Brain microvascular endothelial cell (primary cell): ENCODE measurements around the gene TRIML1.

Source experiments
- DNase-seq: peaks from one replicate; pipeline ENCODE4 v3.0.0-alpha.2; 2020
- H3K27ac ChIP-seq: fragments of 250-450 bp; sonication (Bioruptor Pico); 2 replicates; pipeline ENCODE4 v1.5.1; 2020; ENCODE audit warnings: mild to moderate bottlenecking, moderate library complexity
- H3K27me3 ChIP-seq: fragments of 250-450 bp; sonication (Bioruptor Pico); replicated peaks from 2 replicates; pipeline ENCODE4 v1.5.1; 2020; ENCODE audit warnings: mild to moderate bottlenecking
- H3K36me3 ChIP-seq: fragments of 250-450 bp; sonication (Bioruptor Pico); replicated peaks from 2 replicates; pipeline ENCODE4 v1.5.1; 2020; ENCODE audit warnings: mild to moderate bottlenecking
- H3K4me3 ChIP-seq: 2 replicates; pipeline ENCODE4 v1.5.1; 2011; ENCODE audit warnings: low read depth, mild to moderate bottlenecking, control low read depth, low read length, moderate library complexity
- CTCF ChIP-seq: IDR thresholded peaks from 2 replicates; pipeline ENCODE4 v1.5.1; 2011; ENCODE audit warnings: low read depth, mild to moderate bottlenecking, moderate library complexity, low read length, control low read depth, inconsistent platforms; ENCODE audit errors: missing control alignments
- in situ Hi-C: cut with HindIII; loops from 2 replicates; pipeline ENCODE4 v1.10.0; 2017; ENCODE audit warnings: low sequenced_read_pairs, low pct_ligation_motif_present

Gene TRIML1

DNA sequence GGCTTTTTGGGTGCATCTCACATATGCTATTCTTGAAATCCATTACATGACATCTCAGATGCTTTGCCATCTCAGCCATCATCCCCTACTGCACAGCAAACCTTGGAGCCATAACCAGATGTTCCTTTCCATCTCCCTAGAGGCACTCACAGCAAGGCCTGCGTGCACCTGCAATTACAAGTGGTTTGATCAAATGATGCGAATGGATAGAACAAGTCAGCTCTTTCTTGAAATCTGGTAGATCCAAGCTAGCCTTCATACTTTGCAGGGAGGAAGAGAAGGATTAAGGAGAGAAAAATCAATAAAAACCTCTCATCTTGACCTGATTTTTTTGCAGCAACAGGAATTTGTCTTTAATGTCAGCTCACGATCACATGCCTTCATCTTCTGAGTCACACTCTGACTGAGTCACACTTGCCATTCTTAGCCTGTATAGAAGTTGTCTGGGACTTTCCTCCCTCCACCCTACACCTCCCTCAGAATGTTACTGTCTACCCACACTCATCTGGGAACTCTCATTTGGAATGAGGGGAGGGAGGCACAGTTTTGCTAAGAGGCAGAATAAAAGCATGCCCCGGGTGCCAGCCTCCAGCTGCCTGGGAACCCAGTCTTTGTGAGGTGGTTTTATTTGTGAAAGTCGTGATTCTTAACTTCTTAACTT is 11.9 kb upstream of the TRIML1 start:
- peak overlapping the region; percentile 58 for H3K27ac ChIP-seq
- H3K36me3 ChIP-seq: no peaks in the 10 kb centered on the region
- peak; percentile 92 for DNase-seq
- no peak overlapping the region for H3K4me3 ChIP-seq
- TF ChIP-seq CTCF: no peak
- in situ Hi-C loops: no loop called here
- H3K27me3 ChIP-seq: no peaks in the 10 kb centered on the region

- DNase-seq: no peak
- in situ Hi-C loops: no loop called here
- H3K36me3 ChIP-seq: no peaks in the 10 kb centered on the region
- peak; percentile 16 for TF ChIP-seq CTCF
- H3K27me3 ChIP-seq: no peaks in the 10 kb centered on the region
- no peak overlapping the region for H3K27ac ChIP-seq
- no peak overlapping the region for H3K4me3 ChIP-seq
Observed at GRCh38 chr4:188130355-188130754, 8.9 kb upstream of the TRIML1 start.

DNA sequence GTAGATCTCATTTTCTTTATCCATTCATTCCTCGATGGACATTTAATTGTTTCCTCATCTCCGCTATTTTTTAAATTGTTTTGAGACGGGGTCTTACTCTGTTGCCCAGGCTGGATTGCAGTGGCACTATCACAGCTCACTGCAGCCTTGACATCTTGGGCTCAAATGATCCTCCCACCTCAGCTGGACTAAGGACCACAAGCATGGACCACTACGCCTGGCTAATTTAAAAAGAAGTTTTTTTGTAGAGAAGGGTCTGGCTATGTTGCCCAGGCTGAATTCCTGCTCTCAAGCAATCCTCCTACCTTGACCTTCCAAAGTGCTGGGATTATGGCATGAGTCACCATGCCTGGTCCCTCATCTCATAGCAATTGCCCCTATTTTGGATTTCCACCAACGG is 7.0 kb upstream of the TRIML1 start:
- no peaks in the 10 kb centered on the region for H3K27me3 ChIP-seq
- DNase-seq: no peak
- H3K36me3 ChIP-seq: no peaks in the 10 kb centered on the region
- in situ Hi-C loops: no loop called here
- no peak for TF ChIP-seq CTCF
- no peak overlapping the region for H3K27ac ChIP-seq
- no peak overlapping the region for H3K4me3 ChIP-seq

- DNase-seq: peak; percentile 59
- Histone ChIP-seq H3K4me3 (no peak overlapping the region), H3K27me3 (no peaks in the 10 kb centered on the region), H3K36me3 (no peaks in the 10 kb centered on the region), H3K27ac (no peak overlapping the region)
- in situ Hi-C loops: no loop called here
- TF ChIP-seq CTCF: no peak
Observed at GRCh38 chr4:188138227-188138626, 1.0 kb upstream of the TRIML1 start.

- no peaks in the 10 kb centered on the region for H3K36me3 ChIP-seq
- peak; percentile 30 for DNase-seq
- H3K27ac ChIP-seq: no peak overlapping the region
- in situ Hi-C loops: no loop called here
- H3K4me3 ChIP-seq: no peak overlapping the region
- TF ChIP-seq CTCF: no peak
- no peaks in the 10 kb centered on the region for H3K27me3 ChIP-seq
Observed at GRCh38 chr4:188139671-188140070, 430 bp downstream of the TRIML1 start.

DNA sequence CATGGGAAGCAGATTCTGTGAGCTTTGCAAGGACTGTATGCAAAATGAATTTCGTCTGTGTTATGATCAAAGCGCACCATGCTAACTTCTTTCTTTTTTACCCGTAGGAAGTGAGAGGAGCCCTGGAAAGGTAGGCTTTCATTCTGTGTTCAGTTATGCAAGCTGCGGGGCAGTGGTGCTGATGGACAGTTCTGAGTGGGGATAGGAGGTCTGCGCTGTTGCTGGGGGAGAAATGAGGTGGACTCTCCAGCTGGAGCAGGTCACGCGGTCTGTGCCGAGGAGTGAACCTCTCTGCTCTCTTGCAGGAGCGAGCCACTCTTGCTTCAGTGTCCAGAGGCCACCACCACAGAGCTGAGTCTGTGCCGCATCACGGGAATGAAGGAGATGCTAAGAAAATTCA is 4.5 kb downstream of the TRIML1 start:
- Histone ChIP-seq H3K27me3 (no peaks in the 10 kb centered on the region), H3K4me3 (no peak overlapping the region), H3K36me3 (no peaks in the 10 kb centered on the region), H3K27ac (no peak overlapping the region)
- no peak for DNase-seq
- no peak for TF ChIP-seq CTCF
- in situ Hi-C loops: no loop called here
